Left hindlimb (tissue), 1 donor: ENCODE data around the gene RNF212.

Experiments
- DNase-seq: peaks from one replicate; pipeline ENCODE4 v3.0.0-alpha.2; 2018

RNF212 gene

DNA sequence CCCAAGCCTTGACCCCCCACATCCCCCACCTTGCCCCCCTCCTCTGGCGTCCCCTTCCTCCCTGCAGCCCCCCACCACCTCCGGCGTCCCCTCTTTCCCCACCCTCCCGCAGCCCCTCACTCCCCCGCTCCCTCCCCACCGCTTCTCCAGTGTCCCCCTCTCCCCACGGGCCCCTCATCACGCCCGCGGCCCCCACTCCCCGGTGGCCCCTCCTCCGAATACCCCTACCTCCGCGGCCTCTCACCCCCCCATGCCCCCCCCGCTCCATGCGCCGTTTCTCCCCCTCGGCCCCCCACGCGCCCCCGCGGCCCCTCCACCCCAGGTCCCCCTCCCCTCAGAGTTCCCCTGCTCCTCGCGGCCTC lies 562 bp downstream of the RNF212 start:
- DNase-seq: no peak

DNA sequence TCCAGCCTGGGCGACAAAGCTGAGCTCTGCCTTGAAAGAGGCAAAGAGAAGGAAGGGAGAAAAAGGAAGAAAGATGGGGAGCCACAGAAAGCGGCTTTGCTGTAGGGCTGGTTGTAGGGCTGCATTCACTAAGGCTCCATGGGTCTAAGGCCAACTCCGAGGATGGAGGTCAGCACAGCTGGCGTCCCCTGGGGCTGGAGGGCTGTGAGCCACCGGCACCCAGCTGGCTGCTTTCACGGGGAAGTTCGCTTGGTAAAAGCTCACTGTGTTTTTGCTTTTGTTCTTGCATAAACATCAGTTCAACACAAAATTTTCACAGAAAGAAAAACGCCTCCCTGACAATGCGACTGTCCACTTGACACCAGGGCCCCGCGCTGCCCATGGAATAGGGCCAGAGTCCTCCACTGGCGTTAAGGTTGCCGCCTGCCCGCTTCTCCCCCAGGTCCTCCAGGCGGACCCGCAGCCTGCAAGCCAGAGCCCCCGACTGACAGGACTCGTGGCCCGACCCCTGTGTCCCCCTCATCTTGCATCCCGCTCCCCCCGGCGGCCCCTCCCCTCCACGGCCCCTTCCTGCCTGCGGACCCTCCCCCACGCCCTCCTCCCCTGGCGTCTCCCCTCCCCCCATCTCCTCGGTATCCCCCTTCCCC lies 1.1 kb downstream of the RNF212 start:
- DNase-seq: no peak

DNA sequence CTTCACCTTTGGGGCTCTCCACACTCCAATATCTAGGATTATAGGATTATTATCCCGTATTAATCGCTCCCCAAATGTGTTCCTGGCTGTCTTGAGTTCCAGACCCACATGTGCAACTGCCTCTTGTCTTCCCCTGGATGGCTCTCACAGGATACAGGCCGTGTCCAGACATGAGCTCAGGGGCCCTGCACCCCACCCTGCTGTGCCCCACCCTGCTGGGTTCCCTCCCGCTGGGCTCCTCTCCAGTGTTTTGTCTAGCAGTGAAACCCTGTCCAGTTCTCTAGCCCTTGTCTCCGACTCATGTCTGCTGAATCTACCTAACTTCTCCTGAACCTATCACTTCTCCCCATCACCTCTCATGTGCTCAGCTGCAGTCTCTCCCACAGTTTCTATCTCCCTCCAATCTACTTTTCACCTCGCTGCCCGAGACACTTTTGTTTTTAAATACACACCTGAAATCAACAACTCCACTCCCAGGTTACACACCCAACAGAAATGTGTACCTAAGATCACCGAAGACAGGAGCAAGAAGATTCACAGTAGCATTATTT lies 2.0 kb downstream of the RNF212 start:
- DNase-seq: no peak

DNA sequence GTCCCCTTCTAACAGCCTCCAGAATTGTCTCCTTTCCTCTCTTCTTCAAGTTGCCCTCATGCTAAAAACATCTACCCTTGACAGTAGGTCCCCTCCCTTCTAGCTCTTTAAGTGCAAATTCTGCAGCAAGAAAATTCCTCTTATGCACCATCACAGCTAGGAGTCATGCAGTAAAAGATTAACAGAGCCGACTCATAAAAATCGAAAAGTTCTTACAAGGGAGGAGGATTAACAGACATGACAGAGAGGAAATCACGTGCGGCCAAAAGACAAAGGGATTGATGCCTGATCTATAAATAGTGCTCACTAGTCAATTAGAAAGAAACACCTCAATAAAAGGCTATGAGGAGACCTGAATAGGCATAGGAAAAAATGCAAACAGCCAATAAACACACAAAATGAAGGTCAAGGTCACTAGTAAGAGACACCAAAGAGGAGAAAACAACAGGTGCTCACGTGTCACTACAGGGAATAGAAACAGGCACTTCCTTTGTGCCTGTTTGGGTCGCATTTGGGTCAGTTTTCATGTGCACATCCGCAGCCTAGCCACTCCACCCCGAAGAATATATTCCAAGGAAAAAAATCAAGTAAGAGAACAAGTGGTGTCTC lies 3.4 kb downstream of the RNF212 start:
- no peak for DNase-seq

DNA sequence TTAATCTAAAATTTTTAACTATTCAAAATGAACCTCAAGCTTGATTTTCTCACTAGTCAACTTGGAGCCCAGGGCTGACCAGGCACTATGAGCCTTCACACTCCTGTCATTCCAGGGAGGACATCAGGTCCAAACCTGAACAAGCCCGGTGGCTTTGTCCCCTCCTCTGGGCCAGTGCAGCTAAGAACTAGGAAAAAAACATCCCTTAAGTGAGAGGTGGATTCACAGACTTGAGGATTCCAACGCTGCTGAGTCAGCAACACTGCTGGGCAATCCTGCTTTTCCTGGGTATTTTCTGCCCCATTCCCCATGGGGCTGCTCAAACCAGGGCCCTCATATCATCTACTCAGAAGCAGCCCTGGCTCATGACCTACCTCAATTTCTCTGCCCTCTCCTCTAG lies 4.0 kb downstream of the RNF212 start:
- DNase-seq: no peak

DNA sequence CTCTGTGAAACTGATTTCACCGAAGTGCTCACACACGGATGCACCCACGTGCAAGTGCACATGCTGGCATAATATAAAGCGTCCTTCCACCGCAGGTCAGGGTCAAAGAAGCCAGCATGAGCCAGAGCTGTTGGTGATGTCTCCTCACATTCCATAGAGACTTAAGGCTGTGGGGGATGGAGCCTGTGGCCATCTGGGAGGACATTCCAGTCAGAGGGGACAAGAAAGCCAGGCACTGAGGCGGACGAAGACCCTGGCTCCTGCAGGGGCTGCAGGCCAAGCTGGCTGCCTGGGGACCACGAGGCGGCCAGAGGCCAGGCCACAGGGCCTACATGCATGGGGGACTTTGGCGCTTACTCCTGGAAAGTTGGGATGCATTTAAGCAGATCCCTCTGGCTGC lies 7.7 kb downstream of the RNF212 start:
- no peak for DNase-seq

DNA sequence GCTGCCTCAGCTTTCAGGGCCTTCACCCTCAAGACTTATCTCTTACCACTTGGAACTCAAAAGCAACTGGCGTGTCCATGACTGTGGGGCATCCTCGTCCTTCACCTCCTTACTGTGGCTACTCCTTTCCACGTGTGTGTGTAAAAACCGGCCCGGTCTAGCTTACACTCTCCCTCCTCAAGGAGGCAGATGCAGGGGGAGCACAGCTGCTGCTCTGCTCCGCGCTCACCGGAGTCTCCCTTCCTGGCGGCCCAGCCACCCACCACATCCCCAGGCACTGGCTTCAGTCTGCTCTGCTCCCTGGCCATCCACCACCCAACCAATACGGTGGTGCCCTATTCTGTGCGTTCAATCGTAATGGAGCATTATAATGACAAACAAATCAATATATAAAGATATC lies 8.3 kb downstream of the RNF212 start:
- no peak for DNase-seq

DNA sequence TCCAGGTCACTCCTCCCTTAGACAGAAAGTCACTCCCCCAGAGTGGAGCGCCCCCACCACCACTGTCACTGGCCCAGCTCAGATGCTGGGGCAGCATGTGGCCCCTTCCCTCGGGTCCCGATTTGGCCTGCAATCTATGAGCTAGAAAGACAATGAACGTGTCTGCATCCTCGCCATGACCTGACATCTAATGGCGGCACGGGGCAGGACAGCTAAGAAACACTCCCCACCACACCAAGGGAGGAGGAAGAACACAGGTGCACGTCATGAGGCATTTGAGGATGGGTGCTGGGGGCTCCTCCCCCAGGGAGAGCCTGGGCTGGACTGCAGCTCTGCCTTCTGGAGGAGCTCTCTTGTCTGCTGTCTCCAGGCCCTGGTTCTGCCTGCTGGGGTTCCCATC lies 8.7 kb downstream of the RNF212 start:
- no peak for DNase-seq

DNA sequence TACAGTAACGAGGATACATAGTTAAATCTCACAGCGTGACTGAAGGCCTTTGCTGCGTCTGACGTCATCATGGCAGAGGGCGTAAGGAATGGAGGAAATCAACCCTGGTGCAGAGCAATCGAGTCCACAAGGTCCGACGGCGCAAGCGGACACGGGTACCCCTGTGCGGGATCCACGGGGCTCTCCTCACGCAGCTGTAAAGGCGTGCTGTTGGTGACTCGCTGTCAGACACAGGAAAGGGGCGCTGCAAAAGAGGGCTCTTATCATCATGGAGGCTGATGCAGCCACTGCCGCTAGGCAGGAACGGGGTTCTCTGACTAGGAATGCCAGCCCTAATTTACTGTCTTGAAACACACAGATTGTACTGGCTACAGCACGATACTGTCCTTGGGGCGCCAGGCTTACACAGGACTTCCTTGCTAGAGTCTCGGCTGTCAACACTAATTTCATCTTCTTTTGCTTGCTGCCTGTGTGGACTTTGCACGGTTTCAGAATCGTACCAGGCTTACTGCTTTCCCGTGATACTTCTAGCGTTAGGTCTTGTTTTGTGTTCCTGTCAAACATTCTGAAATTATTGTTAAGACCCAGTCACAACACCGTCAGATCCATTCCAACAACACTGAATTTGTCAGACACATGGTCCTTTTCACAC lies 13.6 kb downstream of the RNF212 start:
- no peak for DNase-seq

DNA sequence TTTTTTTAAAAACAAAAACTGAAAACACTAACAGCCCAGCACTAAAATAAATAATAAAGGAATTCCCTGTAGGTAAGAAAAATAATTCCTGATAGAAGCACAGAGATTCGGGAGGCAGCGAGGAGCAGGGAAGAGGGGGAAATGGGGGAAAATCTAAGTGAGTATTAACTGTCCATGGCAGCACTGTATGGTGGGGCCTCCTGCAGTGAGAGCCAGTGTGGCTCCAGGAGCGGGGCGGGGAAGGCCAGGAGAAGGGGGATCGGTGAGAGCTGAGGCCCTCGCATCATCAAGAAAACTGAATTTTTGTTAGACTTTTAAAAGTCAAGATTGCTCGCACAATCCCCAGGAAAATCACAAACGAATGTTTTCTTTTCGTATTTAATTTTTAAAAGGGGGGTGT lies 14.1 kb downstream of the RNF212 start:
- no peak for DNase-seq

DNA sequence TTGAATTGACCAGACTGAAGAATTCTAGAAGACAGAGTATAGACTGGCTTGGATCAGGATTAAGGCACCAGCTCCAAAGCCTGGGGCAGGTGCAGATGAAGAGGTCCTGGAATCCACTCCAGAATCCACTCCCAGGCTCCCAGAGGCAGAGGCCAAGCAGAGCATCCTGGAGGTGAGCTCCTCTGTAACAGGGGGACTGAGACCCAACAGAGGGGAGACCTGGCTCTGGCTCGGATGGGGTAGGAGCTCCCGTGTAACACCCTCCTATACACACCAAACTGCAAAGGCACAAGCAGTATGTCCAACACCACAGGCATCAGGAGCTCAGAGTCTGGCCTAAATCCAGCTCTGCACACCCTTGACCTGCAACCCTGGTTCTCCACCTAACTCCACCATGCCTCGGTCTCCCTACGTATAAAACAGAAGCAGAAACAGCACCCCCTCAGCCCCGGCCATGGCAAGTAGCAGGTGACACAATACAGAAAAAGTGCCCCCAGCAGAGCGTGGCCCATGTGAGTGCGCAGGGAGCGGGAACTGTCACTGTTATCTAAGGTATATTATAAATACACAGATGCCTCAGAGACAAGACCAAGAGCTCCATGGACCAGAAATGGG lies 14.9 kb downstream of the RNF212 start:
- no peak for DNase-seq

DNA sequence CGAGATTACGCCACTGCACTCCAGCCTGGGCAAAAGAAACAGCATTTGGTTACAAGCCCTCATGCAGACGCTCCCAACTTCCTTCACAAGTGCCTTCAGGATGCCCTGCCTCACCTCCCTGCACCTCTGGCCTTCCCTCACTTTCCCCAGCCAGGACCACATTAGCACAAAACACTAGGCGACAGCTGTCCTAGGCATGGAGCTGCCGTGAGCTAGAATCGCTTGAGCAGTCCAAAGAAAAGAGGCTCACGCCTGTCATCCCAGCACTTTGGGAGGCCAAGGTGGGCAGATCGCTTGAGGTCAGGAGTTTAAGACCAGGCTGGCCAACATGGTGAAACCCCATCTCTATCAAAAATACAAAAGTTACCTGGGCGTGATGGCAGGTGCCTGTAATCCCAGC lies 15.8 kb downstream of the RNF212 start:
- DNase-seq: no peak

DNA sequence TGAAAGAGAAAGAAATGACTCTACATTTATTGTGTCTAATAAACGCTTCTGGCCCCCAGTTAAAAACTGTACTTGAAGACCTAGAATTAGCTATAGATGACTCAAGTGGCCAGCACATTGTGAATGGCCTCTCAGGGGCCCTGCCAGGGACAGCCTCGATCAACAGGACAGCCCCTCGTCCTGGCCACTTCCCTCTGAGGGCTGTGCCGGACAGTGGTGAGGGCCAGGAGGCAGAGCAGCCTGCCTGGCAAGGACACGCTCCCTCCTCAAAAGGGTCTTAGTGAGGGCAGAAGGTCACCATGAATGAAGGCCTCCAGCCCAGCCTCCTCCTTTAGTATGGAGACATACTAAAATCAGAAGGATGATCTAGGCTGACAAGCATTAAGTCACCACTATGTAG lies 16.5 kb downstream of the RNF212 start:
- DNase-seq: no peak

DNA sequence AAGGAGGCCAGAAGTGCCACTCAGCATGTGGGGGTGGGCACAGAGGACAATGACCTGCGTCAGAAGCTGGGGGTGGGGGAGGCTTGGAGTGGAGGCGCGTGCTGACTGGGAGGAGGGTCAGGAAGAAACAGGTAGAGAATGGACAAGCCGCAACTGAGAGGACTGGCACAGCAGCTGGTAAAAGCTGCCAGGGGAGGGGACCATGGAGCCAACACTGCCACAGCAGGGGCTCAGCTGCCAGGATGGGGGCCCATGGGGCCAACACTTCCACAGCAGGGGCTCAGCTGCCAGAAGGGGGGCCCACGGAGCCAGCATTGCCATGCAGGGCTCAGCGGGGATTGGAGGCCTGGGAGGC lies 19.1 kb downstream of the RNF212 start:
- DNase-seq: no peak

DNA sequence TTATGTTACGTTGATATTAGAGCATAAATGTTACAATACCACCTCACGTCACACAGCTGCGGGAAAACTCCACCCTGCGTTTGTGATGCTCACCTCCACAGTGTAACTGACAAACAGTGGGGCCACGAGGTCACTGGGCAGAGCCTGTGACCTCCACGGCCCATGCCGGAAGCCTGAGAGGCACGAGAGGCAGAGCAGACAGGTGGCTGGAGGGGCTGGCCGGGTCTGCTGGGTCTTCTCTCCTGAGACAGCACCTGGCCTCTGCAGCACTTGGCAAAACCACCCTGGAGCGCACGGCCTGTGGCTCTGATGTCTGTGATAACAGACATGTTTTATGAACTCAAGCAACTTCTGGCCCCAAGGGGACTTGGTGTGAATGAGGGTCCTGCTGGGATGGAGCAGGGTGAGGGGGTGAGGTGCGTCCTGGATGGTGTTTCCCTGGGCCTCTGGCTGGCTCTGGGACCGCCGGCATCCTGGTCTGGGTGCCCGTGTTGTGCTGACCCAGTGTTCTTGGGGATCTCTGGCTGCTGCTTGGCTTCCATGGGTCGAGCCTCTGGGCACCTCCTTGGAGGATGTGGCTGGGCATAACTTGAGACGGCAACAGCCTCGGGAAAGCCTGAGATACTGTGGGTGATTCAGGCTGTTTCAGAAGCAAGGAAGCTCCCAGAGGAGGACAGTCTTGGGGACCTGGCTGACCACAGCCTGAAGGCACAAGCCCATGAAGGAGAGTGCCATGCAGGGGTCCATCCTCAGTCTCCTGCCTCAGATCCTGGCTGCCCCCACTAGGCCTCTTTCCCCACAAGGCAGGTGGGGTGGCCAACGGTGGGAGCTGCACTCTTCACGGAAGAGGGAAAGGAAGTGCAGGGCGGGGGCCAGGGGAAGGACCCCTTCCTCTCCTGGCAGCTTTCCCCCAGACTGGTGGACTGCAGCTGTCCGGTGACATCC lies 19.7 kb downstream of the RNF212 start:
- no peak for DNase-seq

DNA sequence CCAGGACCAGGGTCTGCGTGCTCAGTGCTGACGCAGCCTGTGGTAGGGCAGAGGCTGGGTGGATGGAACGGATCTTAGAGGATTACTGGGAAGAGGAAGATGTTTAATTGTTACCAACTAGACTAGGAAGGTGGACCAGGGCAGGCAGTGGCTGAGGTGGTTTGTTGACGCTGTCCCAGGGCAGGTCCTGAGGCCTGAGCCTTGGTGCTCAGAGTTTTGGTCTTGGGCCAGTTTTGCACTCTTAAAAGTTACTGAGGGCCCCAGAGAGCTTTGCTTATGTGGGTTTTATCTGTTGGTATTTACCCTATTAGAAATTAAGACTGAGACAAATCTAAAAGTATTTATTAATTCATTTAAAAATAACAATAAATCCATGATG lies 20.4 kb downstream of the RNF212 start:
- no peak for DNase-seq

DNA sequence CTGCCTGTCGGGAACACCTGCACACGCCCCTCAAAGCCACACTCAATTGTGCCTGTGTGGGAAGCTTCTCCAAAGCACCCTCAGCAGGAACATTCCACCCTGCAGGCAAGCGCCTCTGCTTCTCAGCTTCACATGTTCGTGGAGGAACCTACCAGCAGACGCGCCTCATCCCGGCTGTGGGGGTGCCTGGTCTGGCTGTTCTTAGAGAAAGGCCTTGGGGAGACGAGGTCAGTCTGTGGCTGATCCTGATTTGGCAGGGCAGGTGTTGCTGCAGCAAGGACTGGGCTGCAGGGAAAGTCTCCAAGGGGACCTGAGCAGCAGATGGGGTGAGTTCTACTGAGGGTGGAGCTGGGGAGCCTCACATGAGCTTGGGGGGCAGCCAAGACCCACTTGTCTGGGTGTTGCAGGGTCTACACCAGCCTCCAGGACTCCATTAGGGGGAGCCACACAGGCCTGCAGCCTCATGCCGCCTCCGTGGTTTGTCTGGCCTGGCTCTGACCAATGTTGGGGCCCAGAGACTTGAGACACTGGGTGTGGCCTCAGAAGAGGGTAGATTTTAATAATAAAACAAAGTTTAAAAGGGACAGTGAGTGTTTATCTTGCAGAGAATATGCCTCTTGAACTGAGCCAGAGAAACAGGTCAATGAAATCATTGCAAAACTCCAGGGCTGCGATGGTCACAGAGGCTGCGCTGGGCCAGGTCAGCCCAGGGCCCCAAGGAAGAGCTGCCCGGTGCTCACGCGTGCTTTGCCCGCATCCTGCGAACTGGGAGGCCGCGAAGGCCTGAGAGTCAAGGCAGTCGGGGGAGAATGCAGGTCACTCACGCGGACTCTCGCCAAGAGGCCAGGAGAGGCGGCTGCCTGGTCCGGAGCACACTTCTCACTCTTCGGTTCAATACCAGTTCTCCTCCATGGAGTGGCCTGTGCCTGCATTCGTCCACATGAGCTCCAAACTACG lies 21.1 kb downstream of the RNF212 start:
- no peak for DNase-seq

DNA sequence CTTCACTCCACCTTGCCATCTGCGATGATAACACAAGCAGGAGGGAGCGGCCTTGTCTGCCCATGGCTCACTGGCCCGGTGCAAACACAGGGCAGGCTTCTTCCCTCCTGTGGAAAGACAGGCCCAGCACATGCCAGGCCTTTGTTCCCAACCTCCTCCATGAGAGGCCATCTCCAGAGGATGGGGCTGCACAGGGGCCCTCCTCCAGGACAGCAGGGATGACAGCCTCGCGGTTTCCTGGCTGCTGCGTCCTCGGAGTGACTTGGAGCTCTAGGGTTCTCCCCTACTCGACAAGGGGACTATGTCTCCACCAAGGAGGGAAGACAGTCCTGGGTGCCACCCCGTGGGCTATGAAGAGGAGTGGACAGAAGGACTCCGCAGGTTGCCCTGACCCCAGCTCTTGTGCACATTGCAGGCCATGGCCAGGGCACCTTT lies 21.8 kb downstream of the RNF212 start:
- DNase-seq: no peak

DNA sequence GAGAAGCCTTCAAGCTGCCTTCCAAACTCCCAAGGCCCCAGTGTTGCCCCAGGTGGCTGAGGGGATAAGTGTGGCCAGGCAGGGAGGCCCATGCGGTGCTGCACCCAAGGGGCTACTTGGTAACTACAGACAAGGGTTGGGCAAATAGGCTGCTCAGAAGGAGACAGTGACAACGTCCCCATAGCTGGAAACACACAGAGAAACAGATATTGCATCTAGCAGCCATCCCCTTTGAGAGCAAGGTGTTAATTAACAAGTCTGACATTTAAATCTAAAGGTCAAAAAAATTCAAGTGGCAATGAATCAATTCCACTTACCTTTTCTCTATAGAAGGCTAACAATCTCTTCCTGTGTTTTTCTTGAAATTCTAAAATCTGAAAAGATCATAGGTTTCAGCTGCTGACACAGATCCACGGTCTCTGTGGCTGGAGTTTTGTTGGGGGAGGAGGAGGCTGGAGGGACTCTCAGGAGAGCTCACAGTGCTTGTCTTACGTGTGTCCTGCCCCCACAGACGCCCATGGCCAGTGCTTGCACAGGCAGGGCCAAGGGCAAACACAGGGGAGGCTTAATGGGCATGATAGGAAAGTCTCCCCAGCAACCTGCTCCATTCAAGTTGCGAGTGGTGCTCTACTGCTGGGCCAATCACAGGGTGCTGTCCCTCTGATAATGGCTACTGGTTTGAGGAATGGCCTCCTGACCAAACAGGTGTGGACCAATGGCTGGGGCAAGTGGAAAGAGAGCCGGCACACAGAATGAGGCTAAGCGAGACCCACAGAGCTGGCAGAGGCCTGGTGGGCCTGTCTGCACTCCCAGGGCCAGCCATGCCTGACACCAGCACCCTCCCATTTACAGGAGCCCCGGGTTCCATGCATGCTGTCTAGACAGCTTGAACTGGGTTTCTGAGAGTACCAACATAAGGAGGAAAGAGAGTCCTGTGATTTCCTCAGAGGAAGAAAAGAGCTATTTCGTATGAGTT lies 22.6 kb downstream of the RNF212 start:
- no peak for DNase-seq

DNA sequence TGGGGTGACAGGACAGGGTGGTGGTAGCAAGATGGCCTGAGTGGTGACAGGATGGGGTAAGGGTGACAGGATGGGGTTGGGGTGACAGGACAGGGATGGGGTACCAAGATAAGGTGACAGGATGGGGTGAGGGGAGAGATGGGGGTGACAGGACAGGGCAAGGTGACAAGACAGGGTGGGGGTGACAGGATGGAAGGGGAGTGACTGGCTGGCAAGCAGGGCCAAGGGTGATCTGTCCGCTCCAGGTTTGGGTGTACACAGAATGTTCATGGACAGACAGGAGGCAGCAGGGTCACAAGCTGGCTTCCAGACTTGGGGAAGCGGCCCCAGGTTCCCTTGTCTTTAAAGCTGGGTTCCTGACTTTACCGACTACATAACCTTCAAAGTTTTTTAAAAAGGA lies 23.3 kb downstream of the RNF212 start:
- DNase-seq: no peak
